Measurements from ENCODE around the gene DAB2. TPM values are rescaled to one million over a fixed set of nuclear protein-coding genes. Genes with fewer than 3 reads are reported as not detected.

Gene DAB2
- total RNA-seq, 2 donors from 2014 or later, result 15.6 to 38.1 TPM

DNA sequence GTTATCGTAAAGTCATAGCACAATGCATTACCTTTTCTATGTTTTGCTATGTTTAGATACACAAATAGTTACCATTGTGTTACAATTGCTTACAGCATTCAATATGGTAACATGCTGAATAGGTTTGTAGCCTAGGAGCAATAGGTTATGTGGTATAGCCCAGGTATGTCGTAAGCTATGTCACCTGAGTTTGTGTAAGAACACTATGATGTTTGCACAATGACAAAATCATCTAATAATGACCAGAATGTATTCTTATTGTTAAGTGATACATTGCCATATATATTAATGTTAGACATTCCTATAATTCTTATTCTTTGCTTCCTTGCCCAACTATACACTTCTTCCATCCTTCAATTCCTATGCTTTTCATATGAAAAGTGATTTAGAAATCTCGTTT is 18.2 kb upstream of the DAB2 start:
- Histone ChIP-seq H3K4me1 (replicated peaks) (no peaks in the 10 kb centered on the region), H3K36me3 (no peaks in the 10 kb centered on the region), H3K9me3 (no peaks in the 10 kb centered on the region), H3K27ac (no peak overlapping the region), H3K27me3 (replicated peaks; ENCODE audit: insufficient read depth) (no peaks in the 10 kb centered on the region), H3K4me3 (no peak overlapping the region)
- no peak for TF ChIP-seq POLR2A (IDR thresholded peaks at IDR 0.05)
- no peak for DNase-seq (ENCODE audit: low spot score)
- WGBS, result 66% methylated on average over 3 of the region's 3 CpGs
- intact Hi-C loops (cut with DNase I), result no loop called here

DNA sequence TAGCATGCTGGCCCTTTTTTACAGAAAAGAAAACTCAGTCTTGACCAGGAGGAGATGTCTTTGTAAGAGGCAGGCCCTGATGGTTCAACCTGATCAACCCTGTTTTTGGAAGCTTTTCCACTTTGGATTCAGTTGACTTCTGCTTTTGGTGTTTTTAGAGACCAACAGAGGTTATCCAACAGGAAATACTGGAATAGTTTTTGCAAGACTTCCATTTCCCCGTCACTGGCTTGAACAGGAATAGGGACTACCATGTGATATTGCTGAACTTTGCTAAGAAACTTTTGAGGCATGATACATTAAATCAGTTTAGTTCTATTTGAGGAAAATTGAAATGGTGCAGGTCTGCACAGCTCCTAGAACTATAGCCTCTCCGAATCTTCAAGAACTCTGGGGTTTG is 17.1 kb upstream of the DAB2 start:
- no peak overlapping the region for H3K27ac ChIP-seq

DNA sequence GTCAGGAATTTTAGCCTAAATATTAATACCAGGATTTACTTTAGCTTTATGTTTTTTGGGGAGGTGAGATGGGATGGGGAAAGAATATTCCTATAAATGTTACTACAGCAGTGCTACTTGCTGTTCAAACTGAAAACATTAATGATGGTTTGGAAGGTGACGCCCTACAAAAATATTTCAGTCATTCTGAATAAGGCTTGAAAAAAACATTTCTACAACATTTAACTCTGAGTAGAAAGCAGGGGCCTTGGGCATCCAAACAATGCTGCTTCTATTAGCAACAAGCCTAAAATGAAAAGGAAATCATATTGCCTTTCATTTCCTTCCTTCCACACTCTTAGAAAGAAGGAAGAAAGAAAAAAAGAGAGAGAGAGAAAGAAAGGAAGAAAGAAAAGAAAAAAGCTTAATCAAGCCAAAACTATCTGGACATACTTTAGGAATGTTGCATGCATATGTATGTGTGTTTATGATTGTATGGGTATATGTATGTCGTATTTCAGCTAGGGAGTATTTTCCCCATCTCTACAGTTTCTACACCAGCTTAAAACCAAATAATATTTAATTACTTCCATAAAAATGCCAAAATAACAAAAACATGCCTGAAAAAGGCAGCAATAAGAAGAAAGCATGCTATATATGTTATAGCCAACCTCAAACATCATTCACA is 16.3 kb upstream of the DAB2 start:
- no peak overlapping the region for H3K27ac ChIP-seq
- no peaks in the 10 kb centered on the region for H3K27me3 ChIP-seq (replicated peaks; ENCODE audit: insufficient read depth)
- H3K4me1 ChIP-seq (replicated peaks), result no peaks in the 10 kb centered on the region
- no peak overlapping the region for H3K4me3 ChIP-seq
- no peaks in the 10 kb centered on the region for H3K9me3 ChIP-seq
- intact Hi-C loops (cut with DNase I), result no loop called here
- H3K36me3 ChIP-seq, result no peaks in the 10 kb centered on the region
- TF ChIP-seq POLR2A (IDR thresholded peaks at IDR 0.05) (no peak), POLR2AphosphoS5 (IDR thresholded peaks at IDR 0.05) (no peak)
- TF ChIP-seq, protein P1, sequence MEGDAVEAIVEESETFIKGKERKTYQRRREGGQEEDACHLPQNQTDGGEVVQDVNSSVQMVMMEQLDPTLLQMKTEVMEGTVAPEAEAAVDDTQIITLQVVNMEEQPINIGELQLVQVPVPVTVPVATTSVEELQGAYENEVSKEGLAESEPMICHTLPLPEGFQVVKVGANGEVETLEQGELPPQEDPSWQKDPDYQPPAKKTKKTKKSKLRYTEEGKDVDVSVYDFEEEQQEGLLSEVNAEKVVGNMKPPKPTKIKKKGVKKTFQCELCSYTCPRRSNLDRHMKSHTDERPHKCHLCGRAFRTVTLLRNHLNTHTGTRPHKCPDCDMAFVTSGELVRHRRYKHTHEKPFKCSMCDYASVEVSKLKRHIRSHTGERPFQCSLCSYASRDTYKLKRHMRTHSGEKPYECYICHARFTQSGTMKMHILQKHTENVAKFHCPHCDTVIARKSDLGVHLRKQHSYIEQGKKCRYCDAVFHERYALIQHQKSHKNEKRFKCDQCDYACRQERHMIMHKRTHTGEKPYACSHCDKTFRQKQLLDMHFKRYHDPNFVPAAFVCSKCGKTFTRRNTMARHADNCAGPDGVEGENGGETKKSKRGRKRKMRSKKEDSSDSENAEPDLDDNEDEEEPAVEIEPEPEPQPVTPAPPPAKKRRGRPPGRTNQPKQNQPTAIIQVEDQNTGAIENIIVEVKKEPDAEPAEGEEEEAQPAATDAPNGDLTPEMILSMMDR (IDR thresholded peaks at IDR 0.05), result no peak
- no peak for DNase-seq (ENCODE audit: low spot score)
- WGBS, result 78% methylated on average over 2 of the region's 2 CpGs

More for the DNA sequence above, 17.1 kb upstream of the DAB2 start:
- no peaks in the 10 kb centered on the region for H3K9me3 ChIP-seq
- DNase-seq (ENCODE audit: low spot score), result no peak
- no peaks in the 10 kb centered on the region for H3K36me3 ChIP-seq
- no peaks in the 10 kb centered on the region for H3K27me3 ChIP-seq (replicated peaks; ENCODE audit: insufficient read depth)
- TF ChIP-seq, protein P1 (IDR thresholded peaks at IDR 0.05), result no peak
- no peak for TF ChIP-seq POLR2A (IDR thresholded peaks at IDR 0.05)
- no peak for TF ChIP-seq POLR2AphosphoS5 (IDR thresholded peaks at IDR 0.05)
- no peaks in the 10 kb centered on the region for H3K4me1 ChIP-seq (replicated peaks)
- intact Hi-C loops (cut with DNase I), result no loop called here
- WGBS, result 43% methylated on average over 2 of the region's 2 CpGs
- no peak overlapping the region for H3K4me3 ChIP-seq

DNA sequence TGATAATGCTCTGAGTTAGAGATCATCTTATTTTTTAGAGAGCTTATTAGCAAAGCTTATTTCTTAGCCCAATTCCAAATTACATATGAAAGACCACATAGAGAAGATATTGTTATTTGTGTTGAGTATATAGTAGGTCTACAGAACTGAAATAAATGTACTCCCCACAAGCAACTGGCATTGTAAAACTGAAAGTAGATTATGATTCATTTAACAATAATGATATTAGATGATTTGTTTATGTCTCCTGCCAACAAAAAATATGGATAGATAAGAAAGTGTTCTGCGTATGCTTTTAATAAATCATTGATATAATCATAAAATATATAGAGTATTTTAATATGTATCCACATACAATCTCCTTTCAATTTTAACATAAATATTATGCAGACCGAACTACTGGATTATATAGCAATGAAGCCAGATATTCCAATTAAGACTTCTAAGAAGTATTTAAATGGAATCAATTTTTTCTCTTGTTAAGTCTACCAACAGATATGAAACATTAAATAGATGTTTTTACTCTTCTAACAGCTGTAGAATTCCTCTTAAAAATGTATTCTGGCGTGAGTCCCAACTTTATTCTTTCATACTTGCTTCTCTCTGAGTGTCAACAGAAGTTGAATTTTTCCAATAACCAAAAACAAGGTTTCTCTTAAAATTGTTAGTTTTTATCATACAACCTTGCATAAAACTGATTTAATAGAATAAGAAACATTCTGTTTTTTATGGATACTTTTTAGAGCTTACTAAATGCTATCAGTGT is 15.6 kb upstream of the DAB2 start:
- Histone ChIP-seq H3K9me3 (no peaks in the 10 kb centered on the region), H3K4me3 (no peak overlapping the region), H3K27me3 (replicated peaks; ENCODE audit: insufficient read depth) (no peaks in the 10 kb centered on the region), H3K36me3 (no peaks in the 10 kb centered on the region), H3K4me1 (replicated peaks) (no peaks in the 10 kb centered on the region), H3K27ac (no peak overlapping the region)
- TF ChIP-seq, protein P1 (IDR thresholded peaks at IDR 0.05), result no peak
- no peak for TF ChIP-seq POLR2A (IDR thresholded peaks at IDR 0.05)
- TF ChIP-seq POLR2AphosphoS5 (IDR thresholded peaks at IDR 0.05), result no peak
- intact Hi-C loops (cut with DNase I), result no loop called here
- DNase-seq (ENCODE audit: low spot score), result no peak
- 61% methylated on average over 3 of the region's 3 CpGs for WGBS

DNA sequence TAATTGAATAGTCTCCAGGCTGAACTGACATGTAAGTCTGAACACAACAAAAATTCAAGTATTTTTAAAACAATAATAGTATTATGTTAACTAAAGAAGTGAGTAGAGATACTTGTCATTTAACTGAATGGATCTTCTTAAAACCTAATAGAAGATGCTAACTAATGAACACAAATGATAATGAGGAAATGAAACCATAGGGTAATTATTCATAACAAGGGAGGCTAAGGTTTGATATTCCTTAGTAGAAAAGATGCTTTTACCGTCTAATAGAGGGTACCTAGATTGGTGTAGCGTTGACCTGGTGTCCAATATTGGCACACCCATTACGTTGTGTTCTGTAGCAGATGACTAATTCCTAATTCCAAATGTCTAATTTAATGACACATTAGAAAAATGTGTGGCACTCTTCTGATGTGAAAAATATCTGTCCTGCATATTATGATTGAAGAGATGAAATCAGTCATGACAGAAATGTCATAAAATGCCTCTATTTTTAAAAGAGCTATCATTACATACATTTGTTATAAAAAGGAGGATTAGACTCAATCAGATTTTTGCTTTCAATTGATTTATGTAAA is 14.9 kb upstream of the DAB2 start:
- intact Hi-C loops (cut with DNase I), result no loop called here
- TF ChIP-seq, protein P1 (IDR thresholded peaks at IDR 0.05), result no peak
- TF ChIP-seq POLR2AphosphoS5 (IDR thresholded peaks at IDR 0.05) (no peak), POLR2A (IDR thresholded peaks at IDR 0.05) (no peak)
- Histone ChIP-seq H3K36me3 (no peaks in the 10 kb centered on the region), H3K4me3 (no peak overlapping the region), H3K9me3 (no peaks in the 10 kb centered on the region), H3K4me1 (replicated peaks) (no peaks in the 10 kb centered on the region), H3K27me3 (replicated peaks; ENCODE audit: insufficient read depth) (no peaks in the 10 kb centered on the region), H3K27ac (no peak overlapping the region)
- WGBS, result 90% methylated on average over 3 of the region's 3 CpGs
- no peak for DNase-seq (ENCODE audit: low spot score)
